ENCODE measurements around the gene GPR162.

The GPR162 gene

GRCh38 chr12:6787309-6787708 is 34.3 kb upstream of the GPR162 start:
- DNase-seq (ENCODE audit: low read depth in 2 of 2, low spot score in 1 of 2): no peak

GRCh38 chr12:6788972-6789924 is 32.4 kb upstream of the GPR162 start, which contains the start of gene CD4:
CD4 (plus strand) TSS chr12:6789528; CDS start chr12:6800139, 10,611 bp downstream.
- DNase-seq (ENCODE audit: low read depth in 2 of 2, low spot score in 1 of 2): no peak

DNA sequence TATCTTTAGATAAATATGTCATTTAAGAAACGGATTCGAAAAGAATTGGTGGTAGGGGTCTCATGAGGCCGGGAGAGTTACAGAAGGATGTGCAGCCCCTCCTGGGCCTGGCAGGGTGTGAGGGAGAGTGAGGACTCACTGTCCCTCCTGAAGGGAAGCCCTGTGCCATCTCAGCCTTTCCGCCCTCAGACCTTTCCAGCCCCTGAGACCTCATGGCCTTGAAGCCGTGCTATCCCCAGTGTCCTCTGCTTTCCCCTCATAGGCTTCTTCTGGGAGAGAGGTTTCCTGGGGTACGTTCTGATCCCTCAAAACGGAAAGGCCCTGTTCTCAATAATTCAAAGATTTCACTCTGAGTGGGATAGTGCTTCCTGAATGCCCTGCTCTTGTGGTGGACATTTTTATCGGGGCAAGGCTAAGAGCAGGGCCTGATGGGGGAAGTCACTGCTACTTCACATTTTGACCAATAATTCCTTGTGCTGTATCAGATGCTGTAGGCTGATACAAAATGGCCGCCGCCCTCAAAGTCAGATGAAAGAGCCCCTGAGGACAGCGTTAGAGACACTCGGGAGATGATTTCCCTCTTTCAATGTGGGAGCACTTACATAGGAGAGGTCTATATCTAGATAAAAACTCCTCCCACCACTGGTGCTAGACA is 31.0 kb upstream of the GPR162 start:
- DNase-seq (ENCODE audit: low read depth in 2 of 2, low spot score in 1 of 2): no peak

DNA sequence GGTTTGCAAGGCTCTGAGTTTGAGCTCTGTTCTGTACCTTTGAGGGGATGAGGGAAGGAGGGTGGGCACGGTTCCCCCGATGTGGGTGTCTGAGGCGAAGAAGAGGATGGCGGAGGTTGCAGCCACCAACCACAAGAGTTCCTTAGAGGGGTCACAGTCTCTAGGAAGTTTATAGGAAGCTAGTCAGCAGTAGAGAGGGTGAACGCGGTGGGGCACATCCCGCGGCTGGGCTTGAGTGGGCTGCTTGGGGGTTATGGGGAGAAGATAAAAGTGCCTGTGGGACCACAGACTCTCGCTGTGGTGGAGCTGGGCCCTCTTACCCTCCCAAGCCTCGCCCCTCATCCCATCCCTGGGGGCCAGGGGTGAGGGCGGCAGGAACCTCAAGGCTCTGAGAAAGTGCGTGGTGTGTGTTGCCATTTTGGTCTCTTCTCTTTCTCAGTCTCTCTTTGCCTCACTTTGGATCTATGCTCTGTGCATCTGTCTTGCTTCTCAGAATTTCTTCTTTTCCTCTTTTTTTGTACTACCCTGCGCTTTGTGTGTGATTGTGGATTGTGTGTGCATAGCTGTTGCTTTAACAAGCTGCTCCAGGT is 29.6 kb upstream of the GPR162 start:
- no peak for DNase-seq (ENCODE audit: low read depth in 2 of 2, low spot score in 1 of 2)

DNA sequence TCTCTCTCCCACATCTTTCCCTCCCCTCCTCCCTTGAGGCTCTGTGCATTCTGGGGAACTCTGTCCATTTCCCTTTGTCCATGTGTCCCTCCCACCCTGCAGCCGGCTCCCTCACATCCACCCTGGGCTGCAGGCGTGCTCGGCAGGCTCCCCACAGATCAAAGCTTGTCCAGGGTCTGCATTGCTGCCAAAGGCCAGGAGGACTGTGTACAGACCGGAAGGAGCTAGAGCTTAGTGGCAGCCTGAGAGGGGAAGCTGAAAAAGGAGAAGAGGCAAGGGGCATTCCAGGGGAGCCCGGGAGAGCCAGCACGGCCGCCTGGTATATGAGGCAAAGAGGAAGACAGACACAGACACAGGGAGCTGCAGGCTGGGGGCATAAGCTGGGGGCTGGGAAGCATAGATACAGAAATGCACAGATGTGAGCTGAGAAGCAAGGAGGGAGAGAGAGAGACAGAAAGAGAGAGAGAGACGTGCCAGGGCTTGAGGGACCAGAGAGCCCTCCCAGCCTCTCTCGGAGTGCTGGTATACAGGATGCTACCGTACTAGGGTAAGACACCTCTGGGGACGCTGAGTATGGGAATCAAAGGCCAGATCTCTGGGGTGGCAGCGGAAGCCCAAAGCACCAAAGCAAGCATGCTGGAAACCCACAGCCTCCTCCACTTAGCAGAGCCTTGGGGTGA is 29.0 kb upstream of the GPR162 start:
- DNase-seq (ENCODE audit: low read depth in 2 of 2, low spot score in 1 of 2): no peak

DNA sequence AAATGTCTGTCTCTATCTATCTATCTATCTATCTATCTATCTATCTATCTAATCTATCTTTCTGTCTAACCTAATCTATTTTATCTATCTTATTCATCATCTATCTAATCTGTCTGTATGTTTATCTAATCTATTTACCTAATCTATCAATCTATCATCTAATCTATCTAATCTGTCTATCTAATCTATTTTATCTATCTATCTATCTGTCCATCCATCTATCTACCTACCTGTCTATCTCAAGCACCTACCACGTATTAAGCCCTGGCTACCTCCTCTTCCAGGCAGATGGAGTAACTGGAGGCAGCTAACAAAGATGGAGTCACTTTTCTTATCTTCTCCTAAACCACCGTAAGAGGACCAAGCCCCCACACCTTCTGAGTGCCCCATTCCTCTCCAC is 26.5 kb upstream of the GPR162 start:
- DNase-seq (ENCODE audit: low read depth in 2 of 2, low spot score in 1 of 2): no peak

DNA sequence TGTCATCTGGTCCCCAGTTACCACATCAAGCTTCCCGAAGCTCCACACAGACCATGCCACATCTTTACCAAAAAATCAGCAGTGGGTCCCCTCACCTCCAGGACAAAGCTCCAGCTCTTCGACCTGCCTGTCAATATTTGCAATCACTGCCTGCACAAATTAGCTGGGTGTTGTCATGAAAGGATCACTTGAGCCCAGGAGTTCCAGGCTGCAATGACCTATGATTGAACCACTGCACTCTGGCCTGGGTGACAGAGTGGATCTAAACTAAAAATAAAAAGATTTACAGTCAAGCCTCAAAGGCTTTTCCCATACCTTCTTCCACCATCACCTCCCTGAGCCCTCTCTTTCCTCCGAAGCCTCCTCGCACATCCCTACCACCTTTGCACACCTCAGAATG is 25.0 kb upstream of the GPR162 start:
- DNase-seq (ENCODE audit: low read depth in 2 of 2, low spot score in 1 of 2): no peak

- no peak for DNase-seq (ENCODE audit: low read depth in 2 of 2, low spot score in 1 of 2)
Measured at GRCh38 chr12:6799147-6799546, 22.5 kb upstream of the GPR162 start.

GRCh38 chr12:6807170-6807569 is 14.5 kb upstream of the GPR162 start:
- DNase-seq (ENCODE audit: low read depth in 2 of 2, low spot score in 1 of 2): no peak

DNA sequence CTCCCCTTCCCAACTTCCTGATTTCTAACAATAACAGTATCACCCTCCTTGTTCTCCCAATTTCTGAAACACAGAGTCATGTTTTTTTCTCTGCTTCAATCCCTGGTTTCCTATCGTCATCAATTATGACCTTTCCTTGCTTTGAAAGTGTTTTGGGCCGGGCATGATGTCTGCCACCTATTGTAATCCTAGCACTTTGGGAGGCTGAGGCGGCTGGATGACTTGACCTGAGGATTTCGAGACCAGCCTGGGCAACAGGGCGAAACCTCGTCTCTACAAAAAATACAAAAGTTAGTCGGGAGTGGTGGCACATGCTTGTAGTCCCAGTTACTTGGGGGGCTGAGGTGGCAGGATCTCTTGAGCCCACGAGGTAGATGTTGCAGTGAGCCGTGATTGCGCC is 12.6 kb upstream of the GPR162 start:
- DNase-seq (ENCODE audit: low read depth in 2 of 2, low spot score in 1 of 2): no peak

DNA sequence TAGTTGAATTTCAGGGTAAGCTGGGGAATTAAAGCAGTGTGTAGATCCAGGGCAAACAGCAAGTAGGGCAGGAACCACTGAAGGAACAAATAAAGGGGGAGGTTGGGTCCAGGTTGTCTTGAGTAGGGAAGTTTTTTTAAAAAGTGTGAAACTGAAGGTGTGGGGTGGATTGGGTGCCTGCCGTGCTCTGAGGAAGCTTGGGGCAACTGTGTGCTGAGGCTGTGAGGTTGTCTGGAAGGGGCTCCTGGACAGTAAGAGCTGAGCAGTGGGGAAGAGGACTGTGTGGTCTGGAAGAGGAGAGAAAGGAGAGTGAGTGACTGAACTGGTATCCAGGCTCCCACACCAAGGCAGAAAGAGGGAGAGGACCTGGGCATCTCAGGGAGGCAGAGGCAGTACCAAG is 10.9 kb upstream of the GPR162 start:
- no peak for DNase-seq (ENCODE audit: low read depth in 2 of 2, low spot score in 1 of 2)

DNA sequence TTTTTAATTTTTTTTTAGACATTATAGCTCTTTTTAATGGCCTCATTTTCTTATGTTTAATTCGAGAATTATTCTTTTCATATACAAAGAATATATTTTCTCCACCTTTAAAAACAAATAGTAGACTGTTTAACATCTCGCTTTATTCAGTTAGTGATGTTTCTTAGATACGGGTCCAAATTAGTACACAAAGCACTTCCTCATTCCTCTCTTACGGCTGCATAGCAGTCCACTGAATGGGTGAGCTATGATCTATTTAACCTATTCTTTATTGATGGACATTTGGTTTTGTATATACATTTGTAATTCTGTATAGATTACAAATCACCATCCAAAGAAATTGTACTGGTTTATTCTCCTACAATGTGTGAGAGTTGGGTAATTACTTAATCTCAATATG is 8.3 kb upstream of the GPR162 start:
- no peak for DNase-seq (ENCODE audit: low read depth in 2 of 2, low spot score in 1 of 2)

GRCh38 chr12:6816598-6816997 is 5.0 kb upstream of the GPR162 start:
- no peak for DNase-seq (ENCODE audit: low read depth in 2 of 2, low spot score in 1 of 2)

- DNase-seq (ENCODE audit: low read depth in 2 of 2, low spot score in 1 of 2): no peak
Measured at GRCh38 chr12:6817098-6817497, 4.5 kb upstream of the GPR162 start.

GRCh38 chr12:6817662-6818157 is 3.9 kb upstream of the GPR162 start:
- no peak for DNase-seq (ENCODE audit: low read depth in 2 of 2, low spot score in 1 of 2)

- DNase-seq (ENCODE audit: low read depth in 2 of 2, low spot score in 1 of 2): no peak
Measured at GRCh38 chr12:6818222-6818621, 3.4 kb upstream of the GPR162 start.

- DNase-seq (ENCODE audit: low read depth in 2 of 2, low spot score in 1 of 2): no peak
Measured at GRCh38 chr12:6818645-6819044, 3.0 kb upstream of the GPR162 start.

GRCh38 chr12:6819106-6820030 is 2.3 kb upstream of the GPR162 start:
- no peak for DNase-seq (ENCODE audit: low read depth in 2 of 2, low spot score in 1 of 2)

DNA sequence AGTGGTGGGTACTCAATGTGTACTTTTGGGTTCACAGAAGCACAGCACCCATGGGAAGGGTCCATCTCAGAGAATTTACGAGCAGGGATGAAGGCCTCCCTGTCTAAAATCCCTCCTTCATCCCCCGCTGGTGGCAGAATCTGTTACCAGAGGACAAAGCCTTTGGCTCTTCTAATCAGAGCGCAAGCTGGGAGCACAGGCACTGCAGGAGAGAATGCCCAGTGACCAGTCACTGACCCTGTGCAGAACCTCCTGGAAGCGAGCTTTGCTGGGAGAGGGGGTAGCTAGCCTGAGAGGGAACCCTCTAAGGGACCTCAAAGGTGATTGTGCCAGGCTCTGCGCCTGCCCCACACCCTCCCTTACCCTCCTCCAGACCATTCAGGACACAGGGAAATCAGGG is 1.5 kb upstream of the GPR162 start:
- no peak for DNase-seq (ENCODE audit: low read depth in 2 of 2, low spot score in 1 of 2)

- DNase-seq (ENCODE audit: low read depth in 2 of 2, low spot score in 1 of 2): no peak
Measured at GRCh38 chr12:6822426-6823135, 960 bp downstream of the GPR162 start.
